ENCODE data around the gene MAP2K6. TPM values are rescaled to one million over a fixed set of nuclear protein-coding genes. Genes with fewer than 3 reads are reported as not detected.

The MAP2K6 gene
- total RNA-seq, 2 donors from 2014 or later = 4.4 to 34.6 TPM

DNA sequence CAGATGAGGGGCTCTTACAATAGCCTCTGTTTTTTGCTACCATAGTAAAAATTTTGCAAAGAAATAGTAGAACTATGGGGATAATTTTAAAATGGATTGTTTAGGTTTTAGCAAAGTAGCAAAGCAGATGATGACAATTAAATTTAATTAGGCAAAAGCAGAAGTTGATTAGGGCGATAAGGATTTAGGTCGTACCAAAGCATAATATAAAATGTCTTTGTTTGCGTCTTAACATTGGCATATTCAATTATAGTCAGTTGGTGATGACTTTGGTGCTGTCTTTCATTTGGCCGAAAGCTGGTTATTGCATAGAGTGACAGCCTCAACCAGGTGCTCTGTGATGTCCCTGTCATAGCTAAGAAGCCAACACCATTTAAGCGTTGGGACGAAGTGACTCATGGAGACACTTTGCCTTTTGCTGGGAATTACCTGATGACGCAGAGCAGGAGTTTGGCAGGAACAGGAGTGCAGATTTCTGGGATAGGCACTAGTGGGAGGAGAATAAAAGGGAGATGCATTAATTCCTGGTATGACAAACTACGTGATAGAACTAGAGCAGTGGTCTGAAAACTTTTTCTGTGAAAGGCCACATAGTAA lies 38.3 kb downstream of the MAP2K6 start:
- H3K36me3 ChIP-seq (replicated peaks in 1 of 2; ENCODE audit: insufficient read depth in 1 of 2, low read depth in 2 of 2) = no peaks in the 10 kb centered on the region
- no peak overlapping the region for H3K4me3 ChIP-seq
- DNase-seq = no peak
- intact Hi-C loops (cut with DNase I) = no loop called here
- ATAC-seq = no peak
- no peaks in the 10 kb centered on the region for H3K27me3 ChIP-seq
- 93 to 94% methylated on average over 8 of the region's 8 CpGs for WGBS, 2 donors
- peaks cover 7% of the 10 kb centered on the region for H3K4me1 ChIP-seq
- TF ChIP-seq CTCF (IDR thresholded peaks at IDR 0.05) = no peak
- TF ChIP-seq POLR2A (IDR thresholded peaks at IDR 0.05) = no peak
- no peak overlapping the region for H3K27ac ChIP-seq
- H3K9me3 ChIP-seq = no peaks in the 10 kb centered on the region

- Histone ChIP-seq H3K9me3 (no peaks in the 10 kb centered on the region), H3K27ac (no peak overlapping the region), H3K36me3 (replicated peaks in 1 of 2; ENCODE audit: insufficient read depth in 1 of 2, low read depth in 2 of 2) (no peaks in the 10 kb centered on the region), H3K27me3 (no peaks in the 10 kb centered on the region), H3K4me3 (no peak overlapping the region), H3K4me1 (no peaks in the 10 kb centered on the region)
- intact Hi-C loops (cut with DNase I) = no loop called here
- ATAC-seq (no peak), DNase-seq (no peak)
- WGBS, 2 donors = 84% methylated on average over 4 of the region's 4 CpGs
- no peak for TF ChIP-seq POLR2A (IDR thresholded peaks at IDR 0.05)
- no peak for TF ChIP-seq CTCF (IDR thresholded peaks at IDR 0.05)
Observed at GRCh38 chr17:69454051-69454450, 39.6 kb downstream of the MAP2K6 start.

GRCh38 chr17:69455040-69455439 lies 40.5 kb downstream of the MAP2K6 start:
- H3K4me1 ChIP-seq = no peaks in the 10 kb centered on the region
- WGBS, 2 donors = 83 to 91% methylated on average over 1 of the region's 1 CpG
- ATAC-seq (no peak), DNase-seq (no peak)
- no peaks in the 10 kb centered on the region for H3K36me3 ChIP-seq (replicated peaks in 1 of 2; ENCODE audit: insufficient read depth in 1 of 2, low read depth in 2 of 2)
- H3K27ac ChIP-seq = no peak overlapping the region
- H3K9me3 ChIP-seq = no peaks in the 10 kb centered on the region
- TF ChIP-seq POLR2A (IDR thresholded peaks at IDR 0.05) (no peak), CTCF (IDR thresholded peaks at IDR 0.05) (no peak)
- no peaks in the 10 kb centered on the region for H3K27me3 ChIP-seq
- no peak overlapping the region for H3K4me3 ChIP-seq
- intact Hi-C loops (cut with DNase I) = no loop called here

DNA sequence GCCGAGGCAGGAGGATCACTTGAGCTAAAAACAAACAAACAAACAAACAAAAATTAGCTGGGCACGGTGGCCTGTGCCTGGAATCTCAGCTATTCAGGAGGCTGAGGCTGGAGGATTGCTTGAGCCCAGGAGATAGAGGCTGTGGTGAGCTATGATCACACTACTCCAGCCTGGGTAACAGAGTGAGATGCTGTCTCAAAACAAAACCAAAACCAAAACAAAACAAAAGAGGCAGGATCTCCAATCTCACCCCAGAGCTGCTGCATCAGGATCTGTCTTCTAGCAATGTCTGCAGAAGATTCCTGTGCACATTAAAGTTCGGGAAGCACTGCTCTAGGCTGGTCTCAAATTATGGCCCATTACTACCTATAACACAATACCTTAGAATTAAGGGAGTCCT lies 43.1 kb downstream of the MAP2K6 start:
- Histone ChIP-seq H3K27me3 (no peaks in the 10 kb centered on the region), H3K9me3 (no peaks in the 10 kb centered on the region), H3K27ac (no peak overlapping the region), H3K36me3 (replicated peaks in 1 of 2; ENCODE audit: insufficient read depth in 1 of 2, low read depth in 2 of 2) (no peaks in the 10 kb centered on the region), H3K4me3 (no peak overlapping the region), H3K4me1 (no peaks in the 10 kb centered on the region)
- intact Hi-C loops (cut with DNase I) = no loop called here
- 89 to 95% methylated on average over 3 of the region's 3 CpGs for WGBS, 2 donors
- DNase-seq (no peak), ATAC-seq (no peak)
- TF ChIP-seq POLR2A (IDR thresholded peaks at IDR 0.05) = no peak
- no peak for TF ChIP-seq CTCF (IDR thresholded peaks at IDR 0.05)
